G401.6 (cell line): ENCODE data around the gene BABAM1.
"Not testable (repeated sequence)": the region's sequence is repeated elsewhere in the genome, so short reads cannot be mapped to it uniquely, and the experiment has no call there.

ENCODE experiments used
- FAIRE-seq: peaks from 2 replicates; lab custom pipeline; 2012; peaks lifted over from hg19 to GRCh38; lab: Jason Lieb, UNC

BABAM1 gene

GRCh38 chr19:17243830-17244617 is 23.2 kb upstream of the BABAM1 start:
- no peak for FAIRE-seq

DNA sequence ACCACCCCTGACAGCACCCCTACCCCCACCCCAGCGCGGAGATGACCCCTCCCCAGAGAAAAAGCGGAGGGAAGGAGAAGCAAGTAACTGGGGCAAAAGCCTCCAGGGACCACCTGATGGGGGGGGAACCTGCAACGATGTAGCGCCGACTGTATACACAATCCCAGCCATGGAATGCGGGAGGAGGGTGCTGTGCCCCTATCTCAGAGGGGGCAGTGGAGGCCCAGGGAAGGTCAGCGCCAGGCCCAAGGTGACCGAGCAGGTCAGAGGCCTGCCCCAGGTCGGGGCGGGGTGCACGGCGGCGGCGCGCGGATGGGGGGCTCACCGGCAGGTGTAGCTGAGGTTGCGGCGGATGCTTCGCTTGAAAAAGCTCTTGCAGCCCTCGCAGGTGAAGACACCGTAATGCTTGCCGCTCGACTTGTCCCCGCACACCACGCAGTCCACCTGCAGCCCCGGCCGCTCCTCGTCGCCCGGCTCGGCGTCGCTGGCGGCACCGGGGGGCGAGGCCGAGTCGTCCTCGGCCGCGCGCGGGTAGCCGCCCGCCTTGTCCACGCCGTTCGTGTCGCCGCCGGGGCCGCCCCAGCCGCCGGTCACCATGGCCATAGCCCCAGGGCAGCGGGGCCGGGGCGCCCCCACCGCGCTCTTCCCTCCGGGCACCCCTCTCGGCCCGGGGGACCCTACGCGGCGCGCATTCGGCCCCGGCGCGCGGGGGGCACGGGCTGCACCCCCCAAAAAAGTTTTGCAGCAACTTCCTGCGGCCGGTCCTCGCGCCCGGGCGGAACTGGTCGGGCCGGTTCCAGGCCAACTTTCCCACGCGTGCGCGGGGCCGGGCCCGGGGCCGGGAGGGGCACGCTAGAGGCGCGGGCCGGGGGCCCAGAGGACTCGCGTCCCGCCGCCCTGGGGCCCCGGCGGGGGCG is 22.4 kb upstream of the BABAM1 start:
- FAIRE-seq, result no peak

GRCh38 chr19:17245535-17245984 is 21.7 kb upstream of the BABAM1 start, which contains the start of gene NR2F6:
TSS of gene NR2F6 (minus strand) at chr19:17245919. CDS start at chr19:17245220, 699 bp downstream.
- no peak for FAIRE-seq

GRCh38 chr19:17246681-17247425 is 20.4 kb upstream of the BABAM1 start:
- no peak for FAIRE-seq

GRCh38 chr19:17248011-17248776 is 19.0 kb upstream of the BABAM1 start:
- FAIRE-seq, result no peak

DNA sequence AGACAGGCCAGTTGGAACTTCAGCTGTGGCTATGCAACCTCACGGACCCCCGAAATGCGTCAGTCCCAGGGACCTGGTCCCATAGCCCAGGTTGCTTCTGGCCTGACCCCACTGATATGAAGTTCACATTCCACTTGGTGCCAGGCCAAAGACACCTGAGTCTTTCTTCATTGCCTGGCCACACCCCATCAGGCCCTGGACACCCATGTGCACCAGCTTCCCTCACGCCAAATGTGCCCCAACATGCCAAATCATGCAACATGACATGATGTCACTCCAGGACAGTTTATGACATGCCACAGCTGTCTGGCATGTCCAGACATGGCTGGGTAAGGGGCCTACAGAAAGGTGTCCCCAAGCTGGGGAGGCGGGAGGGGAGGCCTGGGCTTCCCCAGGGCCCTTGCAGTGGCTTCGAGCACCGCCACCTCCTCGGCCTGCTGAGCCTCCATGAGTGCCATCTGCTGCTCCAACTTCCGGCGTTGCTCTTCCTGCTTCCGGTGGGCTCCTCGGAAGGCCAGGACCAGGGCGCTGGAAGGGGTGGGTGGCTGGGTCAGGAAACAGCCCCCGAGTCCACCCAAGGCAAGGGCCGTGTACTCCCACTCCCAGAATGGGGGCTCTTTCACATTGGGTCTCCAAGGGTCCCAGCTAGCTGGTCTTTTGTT is 17.2 kb upstream of the BABAM1 start:
- FAIRE-seq, result no peak

DNA sequence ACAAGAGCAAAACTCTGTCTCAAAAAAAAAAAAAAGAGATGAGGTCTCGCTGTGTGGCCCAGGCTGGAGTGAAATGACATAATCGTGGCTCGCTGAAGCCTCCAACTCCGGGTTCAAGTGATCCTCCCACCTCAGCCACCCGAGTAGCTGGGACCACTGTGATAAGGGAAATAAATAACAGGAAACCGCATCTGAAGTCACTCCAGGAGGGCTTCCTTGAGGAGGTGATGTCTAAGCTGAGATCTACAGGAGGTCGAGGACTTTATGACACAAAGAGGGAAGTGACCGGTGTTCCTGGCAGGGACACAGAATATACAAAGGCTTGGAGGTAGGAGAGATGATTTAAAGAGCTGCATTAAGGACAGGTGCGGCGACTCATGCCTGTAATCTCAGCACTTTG is 12.6 kb upstream of the BABAM1 start:
- FAIRE-seq, result no peak

DNA sequence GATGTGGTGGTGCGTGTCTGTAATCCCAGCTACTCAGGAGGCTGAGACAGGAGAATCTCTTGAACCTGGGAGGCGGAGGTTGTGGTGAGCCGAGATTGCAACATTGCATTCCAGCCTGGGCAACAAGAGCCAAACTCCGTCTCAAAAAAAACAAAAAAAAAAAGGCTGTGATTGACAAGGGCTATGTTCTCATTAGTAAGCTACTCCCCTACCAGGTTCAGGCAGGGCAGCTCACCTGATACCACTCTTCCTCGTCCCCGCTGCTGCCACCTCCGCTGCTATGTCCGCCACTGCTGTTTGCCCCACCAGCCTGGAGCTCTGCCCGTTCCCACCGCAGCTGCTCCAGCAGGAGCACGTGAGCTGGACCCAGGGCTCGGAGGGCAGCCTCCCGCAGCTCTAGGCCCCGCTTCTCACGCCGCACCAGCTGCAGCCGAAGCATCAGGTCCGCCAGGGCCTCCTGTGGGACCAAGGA is 12.1 kb upstream of the BABAM1 start:
- no peak for FAIRE-seq

DNA sequence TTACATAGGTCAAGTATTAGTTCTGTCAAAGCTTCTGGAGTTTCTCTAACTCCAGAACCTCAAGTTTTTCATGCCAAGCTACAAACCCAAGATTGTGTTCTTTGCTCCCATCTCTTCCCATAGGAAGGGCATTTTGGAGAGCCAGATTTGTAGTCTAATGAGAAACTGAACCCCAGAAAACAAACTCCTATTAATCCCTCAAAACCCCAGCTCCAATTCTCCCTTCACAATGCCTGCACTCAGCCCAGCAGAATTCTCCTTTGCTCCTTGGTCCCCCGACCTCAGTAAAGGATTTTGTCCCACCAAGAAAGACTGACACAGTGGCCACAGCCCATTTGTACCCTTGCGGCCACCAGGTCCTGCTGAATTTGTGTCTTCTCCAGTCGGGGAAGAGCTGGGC is 11.1 kb upstream of the BABAM1 start:
- no peak for FAIRE-seq

DNA sequence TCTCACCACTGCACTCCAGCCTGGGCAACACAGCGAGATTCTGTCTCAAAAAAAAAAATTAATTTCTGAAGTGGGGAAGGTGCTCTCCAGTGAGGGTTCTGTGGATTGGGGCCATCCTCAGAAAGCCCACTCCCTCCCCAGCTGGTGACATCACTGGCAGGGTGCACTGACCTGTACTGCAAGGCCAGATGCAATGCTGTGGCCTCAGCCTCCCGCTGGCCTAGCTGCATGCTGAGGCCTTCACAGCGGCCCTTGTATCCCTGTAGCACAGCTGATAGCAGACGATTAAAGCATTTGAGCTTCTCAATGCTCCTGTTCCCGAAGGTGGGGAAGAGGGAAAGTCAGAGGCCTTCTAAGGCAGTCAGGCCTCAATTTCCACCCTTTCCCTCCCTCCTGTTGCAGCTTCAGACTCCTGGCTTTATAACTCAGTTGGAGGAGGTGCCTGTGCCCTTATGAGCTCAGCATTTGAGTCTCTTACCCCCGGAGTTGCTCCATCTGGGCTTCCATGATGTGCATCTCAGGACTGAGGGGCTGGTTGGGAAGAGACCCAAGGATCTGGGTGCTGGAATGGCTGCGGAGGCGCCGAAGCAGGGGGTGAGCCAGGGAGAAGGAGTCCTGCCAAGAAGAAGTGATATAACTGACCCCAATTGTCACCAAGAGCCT is 8.0 kb upstream of the BABAM1 start:
- no peak for FAIRE-seq

DNA sequence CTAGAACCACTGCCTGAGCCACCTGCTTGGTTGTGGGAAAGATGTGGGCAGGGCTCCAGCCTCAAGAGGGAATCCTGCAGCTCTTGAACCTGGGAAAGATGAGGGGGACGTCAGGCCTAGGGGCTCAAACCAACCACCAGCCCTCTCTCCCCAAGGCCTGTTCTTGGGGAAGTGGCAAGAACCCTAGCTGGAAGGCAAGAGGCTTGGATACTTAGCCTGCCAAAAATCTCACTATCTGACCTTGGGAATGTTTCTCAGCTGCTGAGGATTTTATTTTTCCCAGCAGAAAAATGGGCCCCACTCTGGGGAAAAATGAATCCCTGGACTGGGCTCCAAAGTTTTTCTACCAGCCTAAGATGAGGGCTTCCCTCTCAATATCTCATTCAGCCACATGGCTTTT is 7.3 kb upstream of the BABAM1 start:
- FAIRE-seq, result no peak

DNA sequence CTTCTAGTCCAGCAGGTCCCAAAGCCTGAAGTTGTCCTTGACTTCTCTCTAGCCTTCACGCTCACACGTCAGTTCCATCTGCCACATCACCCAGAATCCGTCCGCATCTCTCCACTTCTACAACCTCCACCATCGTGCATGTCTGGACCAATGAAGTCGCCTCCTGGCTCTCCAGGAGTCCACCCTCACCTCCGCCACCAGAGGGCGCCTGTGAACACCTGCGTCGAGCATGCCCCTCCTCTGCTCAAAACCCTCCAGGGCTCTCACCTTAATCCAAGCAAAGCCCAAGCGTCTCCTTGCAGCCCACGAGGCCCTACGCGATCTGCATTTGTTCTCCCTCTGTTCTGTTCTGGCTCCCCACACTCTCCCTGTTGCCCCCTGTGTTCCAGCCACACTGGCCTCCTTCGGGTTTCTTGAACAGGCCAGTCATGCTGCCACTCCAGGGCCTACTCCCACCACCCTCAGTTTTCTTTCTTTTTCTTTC is 6.4 kb upstream of the BABAM1 start:
- FAIRE-seq, result peak; percentile 80

GRCh38 chr19:17262557-17262956 is 4.7 kb upstream of the BABAM1 start:
- no peak for FAIRE-seq

GRCh38 chr19:17263712-17264640 is 3.3 kb upstream of the BABAM1 start:
- FAIRE-seq, result no peak

DNA sequence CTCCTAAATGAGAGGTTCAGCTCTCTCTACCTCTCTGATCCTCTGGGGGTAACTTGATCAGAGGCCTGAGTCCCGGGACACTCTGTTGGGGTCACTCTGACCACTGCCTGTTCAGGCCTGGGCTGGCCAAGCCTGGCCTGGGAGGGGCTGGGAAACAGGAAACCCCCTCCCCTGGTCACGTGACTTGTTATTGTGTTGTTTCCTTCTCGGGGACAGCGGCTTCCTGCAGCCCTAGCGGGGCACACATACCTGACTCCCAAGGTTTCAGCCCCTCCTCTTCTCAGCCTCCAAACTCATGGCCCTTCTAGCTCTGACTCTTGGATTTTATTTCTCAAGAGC is 2.6 kb upstream of the BABAM1 start, which contains the start of gene USHBP1:
TSS of gene USHBP1 (minus strand) at position 105 of the 339 bp plus-strand sequence. CDS start 446 bp downstream, outside the sequence.
- no peak for FAIRE-seq

- FAIRE-seq, result no peak
Observed at GRCh38 chr19:17266026-17266425, 1.2 kb upstream of the BABAM1 start.

DNA sequence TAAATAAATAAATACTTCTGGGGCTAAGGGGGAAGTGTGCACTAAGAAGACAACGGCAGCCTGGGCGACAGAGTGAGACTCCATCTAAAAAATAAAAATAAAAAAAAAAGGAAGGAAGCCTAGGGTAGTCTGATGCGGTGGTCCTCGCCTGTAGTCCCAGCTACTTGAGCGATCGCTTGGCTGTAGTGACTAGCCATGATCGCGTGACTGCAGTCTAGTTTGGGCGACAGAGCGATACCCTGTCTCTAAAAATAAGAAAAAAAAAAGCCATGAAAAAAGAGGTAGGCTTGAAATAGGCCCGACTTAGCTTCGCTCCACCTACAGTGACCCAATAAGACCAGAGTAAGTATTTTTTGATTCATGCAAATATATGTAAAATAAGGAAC is 661 bp upstream of the BABAM1 start:
- no peak for FAIRE-seq

DNA sequence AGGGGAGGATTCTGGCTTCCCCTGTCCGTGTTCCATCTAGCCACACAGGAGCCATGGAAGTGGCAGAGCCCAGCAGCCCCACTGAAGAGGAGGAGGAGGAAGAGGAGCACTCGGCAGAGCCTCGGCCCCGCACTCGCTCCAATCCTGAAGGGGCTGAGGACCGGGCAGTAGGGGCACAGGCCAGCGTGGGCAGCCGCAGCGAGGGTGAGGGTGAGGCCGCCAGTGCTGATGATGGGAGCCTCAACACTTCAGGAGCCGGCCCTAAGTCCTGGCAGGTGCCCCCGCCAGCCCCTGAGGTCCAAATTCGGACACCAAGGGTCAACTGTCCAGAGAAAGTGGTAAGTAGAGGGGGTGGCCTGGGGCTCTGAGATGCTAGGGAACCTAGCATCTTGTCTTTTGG is 1.5 kb downstream of the BABAM1 start:
- FAIRE-seq, result no peak

- not testable (repeated sequence) for FAIRE-seq
Observed at GRCh38 chr19:17274892-17275291, 7.6 kb downstream of the BABAM1 start.
